ENCODE results near the gene TRAF7.
A peak's percentile ranks its signal among the peaks of the same experiment; 100 is the strongest.

TRAF7 gene

DNA sequence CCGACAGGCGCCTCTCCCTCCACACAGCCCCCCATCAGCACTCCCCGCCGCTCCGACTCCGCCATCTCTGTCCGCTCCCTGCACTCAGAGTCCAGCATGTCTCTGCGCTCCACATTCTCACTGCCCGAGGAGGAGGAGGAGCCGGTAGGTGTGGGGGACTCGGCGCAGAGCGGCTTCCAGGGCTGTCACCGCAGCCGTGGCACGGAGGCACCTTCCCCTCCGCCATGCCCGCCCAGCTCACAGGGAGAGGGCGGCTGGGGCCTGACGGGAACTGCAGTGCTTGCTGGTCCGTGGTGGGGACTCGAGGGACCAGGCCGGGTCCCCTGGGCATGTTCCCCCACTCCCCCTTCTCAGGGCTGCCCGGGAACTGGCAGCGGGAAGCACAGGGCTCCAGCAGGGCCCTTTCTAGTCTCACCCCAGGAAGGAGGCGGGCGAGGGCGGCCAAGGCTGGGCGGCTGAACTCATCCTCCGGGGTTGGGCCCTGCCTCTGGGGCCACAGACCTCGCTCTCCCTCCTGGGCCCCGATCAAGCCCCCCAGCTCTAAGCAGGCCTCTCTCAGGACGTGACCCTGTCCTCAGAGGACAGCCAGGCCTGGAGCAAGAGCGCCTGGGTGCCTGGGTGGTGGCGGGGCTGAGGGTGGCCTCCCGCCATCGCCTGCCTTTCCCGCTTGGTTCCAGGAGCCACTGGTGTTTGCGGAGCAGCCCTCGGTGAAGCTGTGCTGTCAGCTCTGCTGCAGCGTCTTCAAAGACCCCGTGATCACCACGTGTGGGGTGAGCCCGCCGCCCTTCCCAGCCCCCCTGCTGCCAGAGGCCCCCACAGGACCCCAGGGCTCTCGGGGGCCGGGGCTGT lies 15.2 kb downstream of the TRAF7 start:
- H2BK5ac ChIP-seq (ENCODE audit: low read length): no peak overlapping the region
- no peak overlapping the region for H4K8ac ChIP-seq (ENCODE audit: low read depth, low read length)
- H3K9ac ChIP-seq (ENCODE audit: low read depth, low read length, poor library complexity): no peak overlapping the region
- no peak for DNase-seq (ENCODE audit: low spot score)
- H2BK12ac ChIP-seq (ENCODE audit: low read length): no peak overlapping the region
- H3K79me1 ChIP-seq (ENCODE audit: low read depth, low read length): peaks cover 7% of the 10 kb centered on the region
- H3K4ac ChIP-seq (ENCODE audit: low read length): no peak overlapping the region
- no peak overlapping the region for H3K27ac ChIP-seq (replicated peaks; ENCODE audit: low read length)
- no peak overlapping the region for H2AK5ac ChIP-seq (ENCODE audit: low read depth, low read length)
- no peak overlapping the region for H2BK120ac ChIP-seq (ENCODE audit: low read depth, low read length)
- H2AFZ ChIP-seq (ENCODE audit: low read length): no peak overlapping the region
- no peak overlapping the region for H2BK15ac ChIP-seq (ENCODE audit: low read length)
- no peak overlapping the region for H3K4me3 ChIP-seq (ENCODE audit: low read length in 2 of 2)
- no peak overlapping the region for H3K14ac ChIP-seq (ENCODE audit: low read length)
- no peaks in the 10 kb centered on the region for H3K27me3 ChIP-seq (ENCODE audit: control insufficient read depth in 3 of 3, insufficient read depth in 3 of 3, low read depth in 1 of 3, low read length in 3 of 3)
- H3K18ac ChIP-seq (ENCODE audit: low read length): no peak overlapping the region
- no peak overlapping the region for H4K91ac ChIP-seq (ENCODE audit: low read depth, low read length, poor library complexity)
- no peaks in the 10 kb centered on the region for H3K4me1 ChIP-seq (ENCODE audit: control insufficient read depth in 2 of 2, insufficient read depth in 1 of 2, low read depth in 1 of 2, low read length in 2 of 2)
- H3K9me3 ChIP-seq (replicated peaks in 1 of 2; ENCODE audit: control insufficient read depth in 2 of 2, insufficient read depth in 1 of 2, low read depth in 1 of 2, low read length in 2 of 2): no peaks in the 10 kb centered on the region
- H3K4me2 ChIP-seq (ENCODE audit: insufficient read depth, low read length, poor library complexity, severe bottlenecking): no peak overlapping the region
- peaks cover 33 to 88% of the 10 kb centered on the region in 2 donors for H3K36me3 ChIP-seq (replicated peaks in 1 of 2; ENCODE audit: control insufficient read depth in 2 of 2, insufficient read depth in 2 of 2, low read length in 2 of 2)
- WGBS, 2 donors (ENCODE audit: extremely low coverage in 2 of 2, insufficient read length in 2 of 2, insufficient replicate concordance in 1 of 2): no CpG with 5 or more reads among the region's 47 CpGs
- peak overlapping the region; percentile 44 for H3K23ac ChIP-seq (ENCODE audit: low read depth, low read length, poor library complexity)

- peaks cover 7% of the 10 kb centered on the region for H3K79me1 ChIP-seq (ENCODE audit: low read depth, low read length)
- H3K18ac ChIP-seq (ENCODE audit: low read length): peak overlapping the region; percentile 48
- H2BK120ac ChIP-seq (ENCODE audit: low read depth, low read length): no peak overlapping the region
- H3K9ac ChIP-seq (ENCODE audit: low read depth, low read length, poor library complexity): no peak overlapping the region
- H4K91ac ChIP-seq (ENCODE audit: low read depth, low read length, poor library complexity): no peak overlapping the region
- WGBS, 2 donors (ENCODE audit: extremely low coverage in 2 of 2, insufficient read length in 2 of 2, insufficient replicate concordance in 1 of 2): no CpG with 5 or more reads among the region's 28 CpGs
- H3K4me2 ChIP-seq (ENCODE audit: insufficient read depth, low read length, poor library complexity, severe bottlenecking): no peak overlapping the region
- no peak overlapping the region for H3K14ac ChIP-seq (ENCODE audit: low read length)
- no peak overlapping the region for H2AK5ac ChIP-seq (ENCODE audit: low read depth, low read length)
- H2BK15ac ChIP-seq (ENCODE audit: low read length): no peak overlapping the region
- no peaks in the 10 kb centered on the region for H3K4me1 ChIP-seq (ENCODE audit: control insufficient read depth in 2 of 2, insufficient read depth in 1 of 2, low read depth in 1 of 2, low read length in 2 of 2)
- H3K4me3 ChIP-seq (ENCODE audit: low read length in 2 of 2): peak overlapping the region in 1 of 2 donors; percentile 35
- H3K23ac ChIP-seq (ENCODE audit: low read depth, low read length, poor library complexity): no peak overlapping the region
- no peak overlapping the region for H3K4ac ChIP-seq (ENCODE audit: low read length)
- H2BK12ac ChIP-seq (ENCODE audit: low read length): no peak overlapping the region
- no peaks in the 10 kb centered on the region for H3K27me3 ChIP-seq (ENCODE audit: control insufficient read depth in 3 of 3, insufficient read depth in 3 of 3, low read depth in 1 of 3, low read length in 3 of 3)
- H3K9me3 ChIP-seq (replicated peaks in 1 of 2; ENCODE audit: control insufficient read depth in 2 of 2, insufficient read depth in 1 of 2, low read depth in 1 of 2, low read length in 2 of 2): no peaks in the 10 kb centered on the region
- H3K36me3 ChIP-seq (replicated peaks in 1 of 2; ENCODE audit: control insufficient read depth in 2 of 2, insufficient read depth in 2 of 2, low read length in 2 of 2): peaks cover 34 to 88% of the 10 kb centered on the region in 2 donors
- no peak overlapping the region for H2BK5ac ChIP-seq (ENCODE audit: low read length)
- H2AFZ ChIP-seq (ENCODE audit: low read length): no peak overlapping the region
- H3K27ac ChIP-seq (replicated peaks; ENCODE audit: low read length): no peak overlapping the region
- no peak for DNase-seq (ENCODE audit: low spot score)
- H4K8ac ChIP-seq (ENCODE audit: low read depth, low read length): peak overlapping the region; percentile 82
Observed at GRCh38 chr16:2171601-2172178, 16.1 kb downstream of the TRAF7 start.

DNA sequence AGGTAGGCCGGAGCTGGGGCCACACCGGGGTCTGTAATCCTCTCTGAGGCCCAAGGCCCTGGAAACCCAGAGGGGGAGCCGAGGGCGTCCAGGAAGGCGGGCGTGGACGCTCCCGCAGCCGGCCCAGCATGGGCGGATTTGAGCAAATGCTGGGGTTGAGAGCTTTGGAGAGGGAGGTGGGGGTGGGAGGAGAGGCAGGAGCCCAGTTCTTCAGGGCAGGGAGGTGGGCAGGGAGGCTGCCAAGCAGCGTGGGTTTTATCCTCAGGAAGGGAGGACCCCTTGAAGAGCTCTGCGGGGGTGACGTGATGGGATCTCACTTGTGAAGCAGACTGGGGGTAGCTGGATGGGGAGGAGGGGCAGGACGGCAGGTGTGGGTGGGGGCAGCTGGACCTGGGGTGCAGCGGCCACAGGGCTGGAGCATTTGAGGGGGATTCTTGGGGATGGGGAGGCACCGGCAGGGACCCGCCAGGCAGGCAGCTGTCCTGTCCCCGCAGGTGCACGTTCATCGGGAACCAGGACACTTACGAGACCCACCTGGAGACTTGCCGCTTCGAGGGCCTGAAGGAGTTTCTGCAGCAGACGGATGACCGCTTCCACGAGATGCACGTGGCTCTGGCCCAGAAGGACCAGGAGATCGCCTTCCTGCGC lies 17.2 kb downstream of the TRAF7 start:
- Histone ChIP-seq H3K4me3 (ENCODE audit: low read length in 2 of 2) (no peak overlapping the region), H3K23ac (ENCODE audit: low read depth, low read length, poor library complexity) (no peak overlapping the region), H2BK120ac (ENCODE audit: low read depth, low read length) (no peak overlapping the region), H3K79me1 (ENCODE audit: low read depth, low read length) (peaks cover 7% of the 10 kb centered on the region), H2AK5ac (ENCODE audit: low read depth, low read length) (no peak overlapping the region), H3K9ac (ENCODE audit: low read depth, low read length, poor library complexity) (no peak overlapping the region), H3K4me2 (ENCODE audit: insufficient read depth, low read length, poor library complexity, severe bottlenecking) (no peak overlapping the region), H3K9me3 (replicated peaks in 1 of 2; ENCODE audit: control insufficient read depth in 2 of 2, insufficient read depth in 1 of 2, low read depth in 1 of 2, low read length in 2 of 2) (no peaks in the 10 kb centered on the region), H2BK12ac (ENCODE audit: low read length) (no peak overlapping the region), H2BK15ac (ENCODE audit: low read length) (no peak overlapping the region), H4K8ac (ENCODE audit: low read depth, low read length) (no peak overlapping the region), H3K14ac (ENCODE audit: low read length) (no peak overlapping the region), H2BK5ac (ENCODE audit: low read length) (no peak overlapping the region), H3K4ac (ENCODE audit: low read length) (no peak overlapping the region), H2AFZ (ENCODE audit: low read length) (no peak overlapping the region), H3K18ac (ENCODE audit: low read length) (no peak overlapping the region), H3K4me1 (ENCODE audit: control insufficient read depth in 2 of 2, insufficient read depth in 1 of 2, low read depth in 1 of 2, low read length in 2 of 2) (no peaks in the 10 kb centered on the region), H4K91ac (ENCODE audit: low read depth, low read length, poor library complexity) (no peak overlapping the region), H3K27ac (replicated peaks; ENCODE audit: low read length) (no peak overlapping the region), H3K36me3 (replicated peaks in 1 of 2; ENCODE audit: control insufficient read depth in 2 of 2, insufficient read depth in 2 of 2, low read length in 2 of 2) (peaks cover 31 to 89% of the 10 kb centered on the region in 2 donors), H3K27me3 (ENCODE audit: control insufficient read depth in 3 of 3, insufficient read depth in 3 of 3, low read depth in 1 of 3, low read length in 3 of 3) (no peaks in the 10 kb centered on the region)
- no peak for DNase-seq (ENCODE audit: low spot score)
- WGBS, 2 donors (ENCODE audit: extremely low coverage in 2 of 2, insufficient read length in 2 of 2, insufficient replicate concordance in 1 of 2): no CpG with 5 or more reads among the region's 29 CpGs

DNA sequence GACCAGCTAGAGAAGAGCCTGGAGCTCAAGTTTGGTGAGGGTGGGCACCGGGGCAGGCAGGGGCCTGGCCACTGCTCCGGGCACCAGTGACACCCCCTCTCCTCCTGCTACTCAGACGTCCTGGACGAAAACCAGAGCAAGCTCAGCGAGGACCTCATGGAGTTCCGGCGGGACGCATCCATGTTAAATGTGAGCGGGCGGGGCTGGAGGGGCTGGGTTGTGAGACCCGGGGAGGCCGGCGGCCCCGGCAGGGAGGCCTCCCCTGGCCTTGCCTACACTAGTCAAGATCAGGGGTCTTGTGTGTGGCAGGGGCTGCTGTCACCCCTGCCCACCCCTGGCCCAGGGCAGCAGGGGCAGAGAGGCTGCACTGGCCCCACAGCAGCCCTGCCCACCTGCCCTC lies 17.8 kb downstream of the TRAF7 start:
- Histone ChIP-seq H3K9me3 (replicated peaks in 1 of 2; ENCODE audit: control insufficient read depth in 2 of 2, insufficient read depth in 1 of 2, low read depth in 1 of 2, low read length in 2 of 2) (no peaks in the 10 kb centered on the region), H2AFZ (ENCODE audit: low read length) (no peak overlapping the region), H2BK5ac (ENCODE audit: low read length) (no peak overlapping the region), H3K9ac (ENCODE audit: low read depth, low read length, poor library complexity) (no peak overlapping the region), H3K79me1 (ENCODE audit: low read depth, low read length) (peaks cover 7% of the 10 kb centered on the region), H3K23ac (ENCODE audit: low read depth, low read length, poor library complexity) (no peak overlapping the region), H3K27ac (replicated peaks; ENCODE audit: low read length) (no peak overlapping the region), H2AK5ac (ENCODE audit: low read depth, low read length) (no peak overlapping the region), H4K8ac (ENCODE audit: low read depth, low read length) (no peak overlapping the region), H3K36me3 (replicated peaks in 1 of 2; ENCODE audit: control insufficient read depth in 2 of 2, insufficient read depth in 2 of 2, low read length in 2 of 2) (peaks cover 28 to 86% of the 10 kb centered on the region in 2 donors), H3K4me1 (ENCODE audit: control insufficient read depth in 2 of 2, insufficient read depth in 1 of 2, low read depth in 1 of 2, low read length in 2 of 2) (no peaks in the 10 kb centered on the region), H3K4ac (ENCODE audit: low read length) (no peak overlapping the region), H3K18ac (ENCODE audit: low read length) (no peak overlapping the region), H4K91ac (ENCODE audit: low read depth, low read length, poor library complexity) (no peak overlapping the region), H2BK12ac (ENCODE audit: low read length) (no peak overlapping the region), H2BK15ac (ENCODE audit: low read length) (no peak overlapping the region), H3K14ac (ENCODE audit: low read length) (no peak overlapping the region), H3K4me3 (ENCODE audit: low read length in 2 of 2) (no peak overlapping the region), H3K4me2 (ENCODE audit: insufficient read depth, low read length, poor library complexity, severe bottlenecking) (no peak overlapping the region), H3K27me3 (ENCODE audit: control insufficient read depth in 3 of 3, insufficient read depth in 3 of 3, low read depth in 1 of 3, low read length in 3 of 3) (no peaks in the 10 kb centered on the region), H2BK120ac (ENCODE audit: low read depth, low read length) (no peak overlapping the region)
- DNase-seq (ENCODE audit: low spot score): no peak
- WGBS, 2 donors (ENCODE audit: extremely low coverage in 2 of 2, insufficient read length in 2 of 2, insufficient replicate concordance in 1 of 2): no CpG with 5 or more reads among the region's 14 CpGs
